Prostate gland (tissue), 2 donors: ENCODE results near the gene NOX3.

ENCODE experiments used
- CTCF ChIP-seq, 4 experiments: fragments of 200-600 bp in 2 of 4; fragments of 450-650 bp in 2 of 4; sonication (generic) in 2 of 4; IDR thresholded peaks; 1 replicate in 3 of 4; 2 replicates in 1 of 4; pipeline ENCODE4 v1.5.1; 2016 to 2019; ENCODE audit warnings: antibody characterized with exemption in 4 of 4, mild to moderate bottlenecking in 2 of 4, moderate library complexity in 2 of 4
- POLR2A ChIP-seq: fragments of 450-650 bp; IDR thresholded peaks from one replicate; pipeline ENCODE4 v1.6.1; 2016; ENCODE audit warnings: antibody characterized with exemption, mild to moderate bottlenecking

- no peak for TF ChIP-seq POLR2A
- TF ChIP-seq CTCF (IDR thresholded peaks at IDR 0.05): no peak
Measured at GRCh38 chr6:155378724-155379123, 76.9 kb downstream of the NOX3 start.
